ENCODE data around the gene TICRR.

GRCh38 chr15:89566181-89566580 lies 9.1 kb upstream of the TICRR start:
- no peak for TF ChIP-seq EZH2 (IDR thresholded peaks at IDR 0.05; ENCODE audit: borderline replicate concordance, insufficient read depth, low read depth, low read length, poor library complexity, severe bottlenecking)
- TF ChIP-seq, protein P1, sequence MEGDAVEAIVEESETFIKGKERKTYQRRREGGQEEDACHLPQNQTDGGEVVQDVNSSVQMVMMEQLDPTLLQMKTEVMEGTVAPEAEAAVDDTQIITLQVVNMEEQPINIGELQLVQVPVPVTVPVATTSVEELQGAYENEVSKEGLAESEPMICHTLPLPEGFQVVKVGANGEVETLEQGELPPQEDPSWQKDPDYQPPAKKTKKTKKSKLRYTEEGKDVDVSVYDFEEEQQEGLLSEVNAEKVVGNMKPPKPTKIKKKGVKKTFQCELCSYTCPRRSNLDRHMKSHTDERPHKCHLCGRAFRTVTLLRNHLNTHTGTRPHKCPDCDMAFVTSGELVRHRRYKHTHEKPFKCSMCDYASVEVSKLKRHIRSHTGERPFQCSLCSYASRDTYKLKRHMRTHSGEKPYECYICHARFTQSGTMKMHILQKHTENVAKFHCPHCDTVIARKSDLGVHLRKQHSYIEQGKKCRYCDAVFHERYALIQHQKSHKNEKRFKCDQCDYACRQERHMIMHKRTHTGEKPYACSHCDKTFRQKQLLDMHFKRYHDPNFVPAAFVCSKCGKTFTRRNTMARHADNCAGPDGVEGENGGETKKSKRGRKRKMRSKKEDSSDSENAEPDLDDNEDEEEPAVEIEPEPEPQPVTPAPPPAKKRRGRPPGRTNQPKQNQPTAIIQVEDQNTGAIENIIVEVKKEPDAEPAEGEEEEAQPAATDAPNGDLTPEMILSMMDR (IDR thresholded peaks at IDR 0.05) = no peak
